GM23338 (cell line): Measurements from ENCODE around the gene GLT6D1. TPM values are rescaled to one million over a fixed set of nuclear protein-coding genes. Genes with fewer than 3 reads are reported as not detected.

Source experiments
- ATAC-seq: fragments of 200-7000 bp; cut with Tn5 transposase; 3 replicates; pipeline ENCODE4 v1.9.1; 2020
- DNase-seq: peaks from one replicate; pipeline ENCODE4 v3.0.0-alpha.2; 2015; ENCODE audit warnings: low spot score
- H2AFZ ChIP-seq: fragments of 200-600 bp; sonication (generic); 2 replicates; pipeline ENCODE4 v1.8.0; 2016; ENCODE audit warnings: antibody characterized with exemption, mild to moderate bottlenecking, moderate library complexity
- H3F3A ChIP-seq: fragments of 200-600 bp; sonication (generic); replicated peaks from 2 replicates; pipeline ENCODE4 v1.8.0; 2017; ENCODE audit warnings: antibody characterized with exemption, mixed run types, low read depth
- H3K27ac ChIP-seq: fragments of 200-600 bp; sonication (generic); 2 replicates; pipeline ENCODE4 v1.6.1; 2016; ENCODE audit warnings: low read depth
- H3K27me3 ChIP-seq: fragments of 200-600 bp; sonication (generic); 2 replicates; pipeline ENCODE4 v1.8.0; 2016; ENCODE audit warnings: mild to moderate bottlenecking, mixed run types, moderate library complexity; ENCODE audit not compliant: insufficient read depth
- H3K36me3 ChIP-seq: fragments of 200-600 bp; sonication (generic); 2 replicates; pipeline ENCODE4 v1.8.0; 2016; ENCODE audit warnings: mild to moderate bottlenecking; ENCODE audit not compliant: insufficient read depth
- H3K4me1 ChIP-seq: fragments of 200-600 bp; sonication (generic); 2 replicates; pipeline ENCODE4 v1.8.0; 2016; ENCODE audit warnings: mild to moderate bottlenecking, moderate library complexity; ENCODE audit not compliant: insufficient read depth
- H3K4me2 ChIP-seq: fragments of 200-600 bp; sonication (generic); 2 replicates; pipeline ENCODE4 v1.7.1; 2017; ENCODE audit warnings: mixed run types
- H3K4me3 ChIP-seq: fragments of 200-600 bp; sonication (generic); 2 replicates; pipeline ENCODE4 v1.6.1; 2016; ENCODE audit warnings: mixed run types
- H3K79me2 ChIP-seq: fragments of 200-600 bp; sonication (generic); replicated peaks from 2 replicates; pipeline ENCODE4 v1.8.0; 2017; ENCODE audit warnings: mild to moderate bottlenecking; ENCODE audit not compliant: insufficient read depth
- H3K9me2 ChIP-seq: fragments of 200-600 bp; sonication (generic); 2 replicates; pipeline ENCODE4 v1.8.0; 2017; ENCODE audit not compliant: insufficient read depth
- H4K20me1 ChIP-seq: fragments of 200-600 bp; sonication (generic); replicated peaks from 2 replicates; pipeline ENCODE4 v1.8.0; 2017; ENCODE audit warnings: mild to moderate bottlenecking; ENCODE audit not compliant: insufficient read depth
- H3K27ac Mint-ChIP-seq: 2 replicates; pipeline ENCODE4 v1.8.0; 2020; ENCODE audit warnings: inconsistent platforms, mild to moderate bottlenecking, moderate library complexity, mixed read lengths
- H3K27me3 Mint-ChIP-seq: 3 replicates; pipeline ENCODE4 v1.8.0; 2022; ENCODE audit warnings: low read depth, mild to moderate bottlenecking, moderate library complexity, mixed read lengths, inconsistent platforms; ENCODE audit not compliant: insufficient read depth, poor library complexity
- H3K36me3 Mint-ChIP-seq: 3 replicates; pipeline ENCODE4 v1.8.0; 2021; ENCODE audit warnings: low read depth, mild to moderate bottlenecking, inconsistent platforms, moderate library complexity, mixed read lengths
- H3K4me1 Mint-ChIP-seq: 3 replicates; pipeline ENCODE4 v1.8.0; 2020; ENCODE audit warnings: mild to moderate bottlenecking, inconsistent platforms, mixed read lengths
- H3K4me3 Mint-ChIP-seq: 3 replicates; pipeline ENCODE4 v1.8.0; 2021; ENCODE audit warnings: moderate library complexity, mild to moderate bottlenecking, inconsistent platforms, mixed read lengths
- H3K9me3 Mint-ChIP-seq: 3 replicates; pipeline ENCODE4 v1.8.0; 2020; ENCODE audit warnings: moderate library complexity, mild to moderate bottlenecking, inconsistent platforms, mixed read lengths
- CREB1 ChIP-seq: fragments of 250-450 bp; sonication (Bioruptor Pico); IDR thresholded peaks from 2 replicates; pipeline ENCODE4 v1.5.0; 2020; ENCODE audit warnings: low read depth, mild to moderate bottlenecking, moderate library complexity
- EZH2 ChIP-seq: fragments of 200-600 bp; sonication (generic); IDR thresholded peaks from one replicate; pipeline ENCODE4 v1.8.0; 2017; ENCODE audit warnings: antibody characterized with exemption, mild to moderate bottlenecking, low read depth; ENCODE audit not compliant: unreplicated experiment
- JUNB ChIP-seq: IDR thresholded peaks from one replicate; pipeline ENCODE4 v1.6.1; 2016; ENCODE audit warnings: antibody characterized with exemption; ENCODE audit not compliant: unreplicated experiment
- NANOG ChIP-seq: IDR thresholded peaks from 2 replicates; pipeline ENCODE4 v1.6.1; 2016; ENCODE audit warnings: antibody characterized with exemption, borderline replicate concordance
- STAT1 ChIP-seq: IDR thresholded peaks from one replicate; pipeline ENCODE4 v1.6.1; 2016; ENCODE audit warnings: antibody characterized with exemption; ENCODE audit not compliant: unreplicated experiment
- ZNF114 ChIP-seq: fragments of 250-450 bp; sonication (Bioruptor Pico); IDR thresholded peaks from 2 replicates; pipeline ENCODE4 v1.5.0; 2020; ENCODE audit warnings: mild to moderate bottlenecking, moderate library complexity
- ZNF331 ChIP-seq: fragments of 250-450 bp; sonication (Bioruptor Pico); IDR thresholded peaks from 2 replicates; pipeline ENCODE4 v1.5.0; 2020; ENCODE audit warnings: low read depth, mild to moderate bottlenecking, moderate library complexity
- polyA plus RNA-seq: library from polyadenylated mRNA; unstranded; fragments of >200 nt; fragmentation: Nextera tagmentation; extraction: Ambion mirVana; gene quantifications from 2 replicates; pipeline ENCODE4 v1.2.1, GENCODE V29; 2016
- total RNA-seq: library from RNA; depleted of rRNA; stranded (reverse); fragments of >200 nt; shearing (Covaris generic); gene quantifications from 2 replicates; pipeline ENCODE4 v1.2.3, GENCODE V29; 2014
- TF ChIP-seq, protein P1 (sequence below), 2 experiments: fragments of 200-600 bp in 1 of 2; sonication (generic) in 1 of 2; conservative IDR thresholded peaks; 2 replicates each; pipeline versions ENCODE4 v1.5.1 to v1.6.1; 2016 to 2017; ENCODE audit warnings: antibody characterized with exemption in 2 of 2, low read depth in 2 of 2, mild to moderate bottlenecking in 2 of 2, moderate library complexity in 1 of 2

Gene GLT6D1
- total and polyA plus RNA-seq, 2 experiments from 2014 or later: not detected

DNA sequence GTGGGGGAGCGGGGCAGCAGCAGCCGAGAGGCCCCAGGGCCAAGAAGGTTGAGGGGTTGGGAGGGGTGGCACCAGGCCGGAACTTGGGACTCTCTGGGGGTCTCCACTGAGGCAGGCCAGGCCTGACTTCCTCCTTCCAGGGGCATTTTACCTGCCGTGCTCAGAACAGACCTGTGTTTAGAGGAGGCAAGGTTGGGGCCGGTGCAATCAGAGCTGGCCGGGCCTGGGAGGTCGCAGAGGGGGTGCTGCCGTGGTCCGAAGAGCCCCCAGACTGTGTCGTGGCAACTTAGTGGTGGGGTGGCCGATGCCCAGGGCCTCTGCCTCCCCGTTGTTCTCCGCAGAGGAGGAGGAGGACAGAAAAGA, 21.8 kb downstream of the GLT6D1 start:
- H3K27ac ChIP-seq: no peak overlapping the region
- H3K36me3 Mint-ChIP-seq: no peaks in the 10 kb centered on the region
- DNase-seq (no peak), ATAC-seq (no peak)
- no peaks in the 10 kb centered on the region for H3K4me1 ChIP-seq
- H3K4me1 Mint-ChIP-seq: no peaks in the 10 kb centered on the region
- H3K9me2 ChIP-seq: no peaks in the 10 kb centered on the region
- no peak overlapping the region for H3K4me3 Mint-ChIP-seq
- no peaks in the 10 kb centered on the region for H3K79me2 ChIP-seq
- no peak overlapping the region for H3K4me3 ChIP-seq
- TF ChIP-seq JUNB (no peak), NANOG (no peak), CREB1 (no peak), ZNF331 (no peak), STAT1 (no peak)
- H3K36me3 ChIP-seq: no peaks in the 10 kb centered on the region
- H3K27ac Mint-ChIP-seq: no peak overlapping the region
- H2AFZ ChIP-seq: no peak overlapping the region
- no peaks in the 10 kb centered on the region for H3K27me3 ChIP-seq
- H3K4me2 ChIP-seq: no peak overlapping the region
- H3K9me3 Mint-ChIP-seq: no peaks in the 10 kb centered on the region
- no peaks in the 10 kb centered on the region for H4K20me1 ChIP-seq
- peaks cover 2% of the 10 kb centered on the region for H3K27me3 Mint-ChIP-seq
- H3F3A ChIP-seq: no peaks in the 10 kb centered on the region

DNA sequence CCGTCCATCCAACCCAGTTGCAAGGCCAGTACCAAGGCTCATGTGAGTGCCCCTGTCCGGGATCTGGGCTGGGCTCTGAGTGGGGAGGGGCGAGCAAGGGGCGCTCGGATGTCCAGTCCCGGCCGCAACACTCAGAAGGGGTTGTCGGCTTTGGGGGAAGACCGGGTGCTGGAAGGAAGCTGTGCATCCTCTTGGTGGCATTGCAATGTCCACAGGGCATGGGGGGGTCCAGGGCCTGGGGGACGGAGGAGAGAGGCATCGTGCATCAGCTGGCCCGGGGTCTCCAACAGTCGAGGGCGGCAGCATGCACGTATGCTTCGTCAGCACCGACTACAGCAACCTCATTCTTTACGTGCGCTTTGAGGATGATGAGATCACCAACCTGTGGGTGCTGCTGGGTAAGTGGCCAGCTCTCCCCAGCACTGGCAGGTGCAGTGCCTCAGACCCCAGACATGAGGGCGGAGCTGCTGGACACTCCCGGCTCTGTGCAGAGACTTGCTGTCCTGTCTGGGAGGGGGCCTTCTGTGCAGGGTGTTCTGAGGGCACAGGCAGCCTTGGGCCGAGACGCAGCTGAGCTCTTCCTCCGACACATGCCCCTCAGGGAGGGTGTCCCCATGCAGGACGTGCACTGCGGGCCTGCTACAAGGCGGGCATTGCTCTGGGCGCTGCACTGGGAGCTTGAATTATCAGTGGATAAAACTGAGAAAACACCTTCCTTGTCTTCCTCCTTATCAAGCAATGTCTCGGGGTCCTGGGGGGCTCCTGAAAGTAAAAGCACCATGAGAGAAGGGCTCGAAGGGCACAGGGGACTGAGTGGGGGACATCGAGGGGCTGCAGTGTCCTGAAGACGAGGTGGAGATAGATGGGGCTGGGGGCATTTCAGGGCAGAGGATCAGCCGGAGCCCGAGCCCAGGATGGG, 22.5 kb downstream of the GLT6D1 start:
- H3K79me2 ChIP-seq: no peaks in the 10 kb centered on the region
- H3F3A ChIP-seq: no peaks in the 10 kb centered on the region
- no peak overlapping the region for H3K4me2 ChIP-seq
- H3K27me3 Mint-ChIP-seq: peaks cover 5% of the 10 kb centered on the region
- no peak overlapping the region for H2AFZ ChIP-seq
- no peak overlapping the region for H3K27ac ChIP-seq
- H3K4me3 Mint-ChIP-seq: no peak overlapping the region
- TF ChIP-seq STAT1: no peak
- TF ChIP-seq, protein P1, sequence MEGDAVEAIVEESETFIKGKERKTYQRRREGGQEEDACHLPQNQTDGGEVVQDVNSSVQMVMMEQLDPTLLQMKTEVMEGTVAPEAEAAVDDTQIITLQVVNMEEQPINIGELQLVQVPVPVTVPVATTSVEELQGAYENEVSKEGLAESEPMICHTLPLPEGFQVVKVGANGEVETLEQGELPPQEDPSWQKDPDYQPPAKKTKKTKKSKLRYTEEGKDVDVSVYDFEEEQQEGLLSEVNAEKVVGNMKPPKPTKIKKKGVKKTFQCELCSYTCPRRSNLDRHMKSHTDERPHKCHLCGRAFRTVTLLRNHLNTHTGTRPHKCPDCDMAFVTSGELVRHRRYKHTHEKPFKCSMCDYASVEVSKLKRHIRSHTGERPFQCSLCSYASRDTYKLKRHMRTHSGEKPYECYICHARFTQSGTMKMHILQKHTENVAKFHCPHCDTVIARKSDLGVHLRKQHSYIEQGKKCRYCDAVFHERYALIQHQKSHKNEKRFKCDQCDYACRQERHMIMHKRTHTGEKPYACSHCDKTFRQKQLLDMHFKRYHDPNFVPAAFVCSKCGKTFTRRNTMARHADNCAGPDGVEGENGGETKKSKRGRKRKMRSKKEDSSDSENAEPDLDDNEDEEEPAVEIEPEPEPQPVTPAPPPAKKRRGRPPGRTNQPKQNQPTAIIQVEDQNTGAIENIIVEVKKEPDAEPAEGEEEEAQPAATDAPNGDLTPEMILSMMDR (conservative IDR thresholded peaks at IDR 0.05; ENCODE audit: low read depth in 2 of 2): no peak
- no peak for TF ChIP-seq ZNF114 (CRISPR knock-in tag)
- TF ChIP-seq EZH2: no peak
- no peaks in the 10 kb centered on the region for H3K4me1 Mint-ChIP-seq
- no peaks in the 10 kb centered on the region for H3K36me3 ChIP-seq
- H3K27me3 ChIP-seq: no peaks in the 10 kb centered on the region
- peaks cover 3% of the 10 kb centered on the region; the same call in 2 of the 3 replicates for H3K36me3 Mint-ChIP-seq
- peaks cover 4% of the 10 kb centered on the region for H3K9me3 Mint-ChIP-seq
- H3K4me3 ChIP-seq: no peak overlapping the region
- no peak overlapping the region for H3K27ac Mint-ChIP-seq
- ATAC-seq (no peak), DNase-seq (no peak)
- no peaks in the 10 kb centered on the region for H3K4me1 ChIP-seq
- H4K20me1 ChIP-seq: no peaks in the 10 kb centered on the region
- H3K9me2 ChIP-seq: no peaks in the 10 kb centered on the region
